Measurements from ENCODE around the gene CNMD.

GRCh38 chr13:52737451-52737850 is 2.2 kb downstream of the CNMD start:
- TF ChIP-seq POLR2A (IDR thresholded peaks at IDR 0.05; ENCODE audit: low read length) (no peak), GATA1 (IDR thresholded peaks at IDR 0.05; ENCODE audit: low read depth, low read length) (no peak)

Data from erythroblast (primary cell).